DMS114 treated with DMSO at 0.1 percent for 48 hours (cell line): ENCODE data around the gene TBC1D32.
"Not testable (repeated sequence)": the region's sequence is repeated elsewhere in the genome, so short reads cannot be mapped to it uniquely, and the experiment has no call there.

Experiments
- DNase-seq: peaks from one replicate; lab custom pipeline; 2025; ENCODE audit not compliant: unreplicated experiment; lab: John Stamatoyannopoulos, UW

The TBC1D32 gene, protein sequence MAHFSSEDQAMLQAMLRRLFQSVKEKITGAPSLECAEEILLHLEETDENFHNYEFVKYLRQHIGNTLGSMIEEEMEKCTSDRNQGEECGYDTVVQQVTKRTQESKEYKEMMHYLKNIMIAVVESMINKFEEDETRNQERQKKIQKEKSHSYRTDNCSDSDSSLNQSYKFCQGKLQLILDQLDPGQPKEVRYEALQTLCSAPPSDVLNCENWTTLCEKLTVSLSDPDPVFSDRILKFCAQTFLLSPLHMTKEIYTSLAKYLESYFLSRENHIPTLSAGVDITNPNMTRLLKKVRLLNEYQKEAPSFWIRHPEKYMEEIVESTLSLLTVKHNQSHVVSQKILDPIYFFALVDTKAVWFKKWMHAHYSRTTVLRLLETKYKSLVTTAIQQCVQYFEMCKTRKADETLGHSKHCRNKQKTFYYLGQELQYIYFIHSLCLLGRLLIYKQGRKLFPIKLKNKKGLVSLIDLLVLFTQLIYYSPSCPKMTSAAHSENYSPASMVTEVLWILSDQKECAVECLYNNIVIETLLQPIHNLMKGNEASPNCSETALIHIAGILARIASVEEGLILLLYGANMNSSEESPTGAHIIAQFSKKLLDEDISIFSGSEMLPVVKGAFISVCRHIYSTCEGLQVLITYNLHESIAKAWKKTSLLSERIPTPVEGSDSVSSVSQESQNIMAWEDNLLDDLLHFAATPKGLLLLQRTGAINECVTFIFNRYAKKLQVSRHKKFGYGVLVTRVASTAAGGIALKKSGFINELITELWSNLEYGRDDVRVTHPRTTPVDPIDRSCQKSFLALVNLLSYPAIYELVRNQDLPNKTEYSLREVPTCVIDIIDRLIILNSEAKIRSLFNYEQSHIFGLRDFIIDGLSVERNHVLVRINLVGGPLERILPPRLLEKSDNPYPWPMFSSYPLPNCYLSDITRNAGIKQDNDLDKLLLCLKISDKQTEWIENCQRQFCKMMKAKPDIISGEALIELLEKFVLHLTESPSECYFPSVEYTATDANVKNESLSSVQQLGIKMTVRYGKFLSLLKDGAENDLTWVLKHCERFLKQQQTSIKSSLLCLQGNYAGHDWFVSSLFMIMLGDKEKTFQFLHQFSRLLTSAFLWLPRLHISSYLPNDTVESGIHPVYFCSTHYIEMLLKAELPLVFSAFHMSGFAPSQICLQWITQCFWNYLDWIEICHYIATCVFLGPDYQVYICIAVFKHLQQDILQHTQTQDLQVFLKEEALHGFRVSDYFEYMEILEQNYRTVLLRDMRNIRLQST

DNA sequence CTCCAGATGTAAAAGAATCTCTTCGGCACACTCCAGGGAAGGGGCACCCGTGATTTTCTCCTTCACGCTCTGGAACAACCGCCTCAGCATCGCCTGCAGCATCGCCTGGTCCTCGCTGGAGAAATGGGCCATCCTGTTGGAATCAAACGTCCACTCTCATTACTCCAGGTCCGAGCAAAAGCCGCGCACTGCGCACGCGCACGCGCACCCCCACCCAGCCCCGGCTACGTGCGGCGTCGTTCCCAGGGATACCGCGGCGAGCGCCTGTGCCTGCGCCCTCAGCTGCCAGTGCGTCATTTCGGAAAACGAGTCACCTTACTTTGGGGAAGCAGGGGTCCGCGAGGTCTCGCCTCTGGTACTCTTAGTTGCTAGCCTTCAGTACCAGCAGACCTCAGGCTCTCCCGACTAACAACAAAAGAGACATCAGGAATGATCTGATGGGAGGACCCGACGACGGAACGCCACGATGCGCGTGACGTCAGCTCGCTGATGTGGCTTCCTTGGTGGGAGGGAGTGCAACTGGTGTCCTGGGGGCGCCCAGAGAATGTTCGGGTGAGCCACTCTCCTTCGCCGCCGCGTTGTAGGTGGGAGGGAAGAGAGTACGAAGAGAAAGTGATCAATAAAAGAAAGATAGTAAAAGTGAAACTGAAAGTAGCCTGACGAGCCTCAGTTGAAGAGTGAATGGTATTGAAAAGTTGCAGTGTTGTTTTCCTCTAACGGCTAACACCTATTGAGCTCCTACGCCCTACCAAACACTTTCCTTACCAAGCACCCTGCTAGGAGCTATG, at the start of gene TBC1D32:
Gene TBC1D32, minus strand, starts transcription at position 182 of the 788 bp plus-strand sequence. Its CDS starts 50 bp downstream, at position 132.
- DNase-seq, result peak; percentile 90

DNA sequence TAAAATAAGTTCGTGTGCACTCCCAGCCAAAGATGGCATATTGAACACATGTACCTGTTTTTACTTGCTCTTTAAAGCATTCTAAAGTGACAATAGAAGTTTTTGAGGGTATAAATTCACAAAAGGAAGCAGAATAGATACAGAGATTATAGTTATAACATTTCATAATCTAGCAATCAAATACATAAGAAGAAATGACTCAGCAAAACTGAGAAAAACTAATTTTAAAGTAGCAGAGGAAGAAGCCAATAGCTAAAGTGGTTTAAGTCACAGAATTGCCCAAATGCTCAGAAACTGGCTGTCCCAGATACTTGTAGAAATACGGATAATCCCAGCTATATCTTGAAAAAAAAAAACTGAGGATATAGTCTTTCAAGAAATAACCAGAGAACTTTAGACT, 49.2 kb upstream of the TBC1D32 start:
- no peak for DNase-seq

DNA sequence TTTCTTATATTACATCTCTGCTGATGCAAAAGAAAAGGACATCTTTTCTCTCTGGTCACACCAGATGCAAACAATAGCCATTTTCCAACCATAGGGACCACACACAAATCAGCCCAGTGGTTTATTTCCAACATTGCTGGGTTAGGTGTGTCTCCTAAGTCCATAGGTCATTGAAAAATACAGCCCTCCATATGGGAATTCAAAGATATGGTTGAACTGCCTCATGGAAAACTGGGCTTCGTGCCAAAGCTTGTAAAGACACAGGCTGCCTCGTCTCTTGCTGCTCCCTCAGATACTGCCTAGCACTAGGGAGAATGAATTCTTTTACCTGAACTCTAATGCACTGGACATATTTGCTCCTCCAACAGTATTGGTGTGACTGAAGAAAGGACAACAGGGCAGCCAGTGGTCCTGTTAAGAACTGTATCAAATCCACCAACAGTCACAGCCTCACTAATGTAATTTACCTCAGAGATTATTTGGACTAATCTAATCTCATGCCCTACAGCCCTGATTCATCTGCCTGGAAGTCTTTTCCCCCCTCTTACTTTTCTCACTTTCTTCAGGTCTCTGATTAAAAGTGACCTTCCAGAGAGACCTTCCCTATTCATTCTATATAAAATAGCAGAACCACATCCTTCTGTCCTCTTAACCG, 48.3 kb upstream of the TBC1D32 start:
- DNase-seq, result no peak

DNA sequence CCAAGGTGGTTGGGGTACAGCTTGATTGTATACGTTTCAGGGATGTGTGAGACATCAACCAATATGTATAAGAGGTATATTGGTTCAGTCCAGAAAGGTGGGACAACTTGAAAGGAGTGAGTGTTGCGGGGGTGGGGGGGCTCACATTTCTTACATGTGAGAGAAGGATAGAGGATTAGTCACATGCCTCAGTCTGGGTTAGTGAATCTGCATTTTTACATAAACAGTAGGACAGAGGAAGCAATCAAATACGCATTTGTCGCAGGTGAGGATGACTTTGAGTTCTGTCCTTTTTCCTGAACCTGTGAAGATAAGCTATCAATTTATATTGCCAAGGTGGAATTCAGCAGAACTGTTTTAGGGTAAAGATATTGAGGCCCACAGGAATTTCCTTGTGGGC, 42.1 kb upstream of the TBC1D32 start:
- no peak for DNase-seq

DNA sequence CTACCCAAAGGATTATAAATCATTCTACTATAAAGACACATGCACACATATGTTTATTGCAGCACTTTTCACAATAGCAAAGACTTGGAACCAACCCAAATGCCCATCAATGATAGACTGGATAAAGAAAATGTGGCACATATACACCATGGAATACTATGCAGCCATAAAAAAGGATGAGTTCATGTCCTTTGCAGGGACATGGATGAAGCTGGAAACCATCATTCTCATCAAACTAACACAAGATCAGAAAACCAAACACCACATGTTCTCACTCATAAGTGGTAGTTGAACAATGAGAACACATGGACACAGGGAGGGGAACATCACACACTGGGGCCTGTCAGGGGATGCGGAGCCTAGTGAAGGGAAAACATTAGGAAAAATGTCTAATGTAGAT, 39.9 kb upstream of the TBC1D32 start:
- DNase-seq, result not testable (repeated sequence)

DNA sequence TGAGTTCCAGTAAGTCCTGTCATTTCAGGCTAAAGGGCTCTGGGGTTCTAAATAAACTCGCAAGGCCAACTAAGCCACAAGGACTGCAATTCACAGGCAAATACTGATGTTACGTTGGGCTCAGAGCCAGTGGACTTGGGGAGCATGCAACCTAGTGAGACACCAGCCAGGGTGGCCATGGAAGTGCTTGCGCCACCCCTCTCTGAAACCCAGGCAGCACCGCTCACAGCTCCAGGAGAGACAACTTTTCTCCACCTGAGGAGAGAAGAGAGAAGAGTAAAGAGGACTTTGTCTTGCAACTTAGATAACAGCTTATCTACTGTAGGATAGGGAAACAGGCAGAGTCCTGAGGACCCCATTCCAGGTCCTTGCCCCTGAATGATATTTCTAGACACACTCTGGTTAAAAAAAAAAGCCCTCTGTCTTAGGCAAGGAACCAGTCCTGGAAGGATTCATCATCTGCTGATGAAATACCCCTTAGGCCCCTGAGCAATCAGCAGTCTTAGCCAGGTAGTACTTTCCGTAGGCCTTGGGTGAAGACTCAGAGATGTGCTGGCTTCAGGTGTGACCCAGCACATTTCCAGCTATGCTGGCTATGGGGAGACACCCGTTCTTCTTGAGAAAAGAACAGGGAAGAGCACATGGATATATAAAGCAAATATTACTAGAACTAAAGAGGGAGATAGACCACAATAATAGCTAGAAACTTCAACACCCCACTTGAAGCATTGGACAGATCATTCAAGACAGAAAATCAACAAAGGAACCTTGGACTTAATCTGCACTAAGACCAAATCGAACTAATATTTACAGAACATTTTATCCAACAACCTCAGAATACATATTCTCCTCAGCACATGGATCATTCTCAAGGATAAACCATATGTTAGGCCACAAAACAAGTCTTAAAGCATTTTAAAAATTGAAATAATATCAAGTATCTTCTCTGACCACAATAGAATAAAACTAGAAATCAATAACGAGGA, 31.5 kb upstream of the TBC1D32 start:
- no peak for DNase-seq

DNA sequence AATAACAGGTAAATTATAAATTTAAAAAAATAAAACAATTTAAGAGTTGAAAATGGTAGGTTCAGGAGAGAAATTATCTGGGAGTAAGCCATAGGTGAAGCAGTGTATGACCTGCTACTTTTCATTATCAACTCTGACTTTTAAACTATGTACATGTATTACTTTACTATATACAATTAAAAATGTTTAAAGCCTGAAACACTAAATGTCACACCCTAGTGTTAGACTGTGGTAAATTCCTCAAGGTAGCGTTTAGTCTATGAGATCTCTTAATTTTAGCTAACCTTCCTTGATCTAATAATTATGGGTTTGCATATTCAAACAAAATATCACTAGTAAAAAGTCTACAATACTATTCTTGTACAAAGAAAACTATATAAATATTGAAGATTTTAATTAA, 22.3 kb upstream of the TBC1D32 start:
- no peak for DNase-seq

DNA sequence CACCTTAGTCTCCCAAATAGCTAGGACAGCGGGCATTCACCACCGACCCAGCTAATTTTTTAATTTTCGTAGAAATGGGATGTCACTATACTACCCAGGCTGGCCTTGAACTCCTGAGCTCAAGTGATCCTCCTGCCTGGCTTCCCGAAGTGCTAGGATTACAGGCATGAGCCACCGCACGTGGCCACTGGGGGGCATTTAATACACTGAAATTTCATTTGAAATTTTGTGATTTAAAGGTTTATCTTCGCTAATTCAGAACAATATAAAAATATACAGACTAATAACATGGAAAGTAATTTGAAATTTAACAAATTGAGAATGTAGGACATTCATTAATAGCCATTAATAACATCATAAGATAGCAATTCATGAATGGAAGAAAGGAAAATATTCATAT, 20.5 kb upstream of the TBC1D32 start:
- no peak for DNase-seq

DNA sequence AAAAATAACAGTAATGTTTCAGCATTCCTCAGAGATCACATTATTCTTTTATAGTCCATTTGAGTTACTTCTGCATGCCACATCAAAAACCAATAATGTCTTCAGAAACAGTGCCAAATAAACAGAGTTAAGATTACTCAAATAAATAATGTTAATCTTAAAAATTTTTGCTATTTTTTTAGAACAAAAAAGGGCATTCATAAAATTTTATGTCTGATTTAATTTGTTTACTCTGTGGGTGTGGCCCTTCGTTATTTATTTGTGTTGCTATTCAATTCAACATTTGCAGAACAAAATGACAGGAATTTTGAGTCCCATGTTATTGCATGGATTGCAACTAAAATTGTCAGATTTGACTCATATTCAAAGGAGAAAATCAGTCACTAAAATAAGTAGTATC, 18.7 kb upstream of the TBC1D32 start:
- no peak for DNase-seq

DNA sequence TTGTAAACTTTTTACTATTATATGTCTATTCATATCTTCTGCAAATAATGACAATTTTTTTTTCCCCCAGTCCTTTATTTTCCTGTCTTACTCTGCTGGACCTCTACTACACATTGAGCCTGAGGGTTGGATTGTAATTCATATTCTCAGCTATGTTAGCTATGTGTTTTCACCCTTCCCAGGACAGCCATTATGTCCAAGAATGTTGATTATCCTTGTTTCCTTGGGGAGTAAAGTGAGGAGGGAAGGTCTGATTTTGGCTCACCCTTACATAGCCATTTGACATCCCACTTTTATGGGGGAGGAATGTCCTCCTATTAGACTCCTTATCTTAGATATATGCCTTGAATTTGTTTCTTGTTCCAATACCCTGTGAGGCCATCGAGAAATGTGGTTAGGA, 17.6 kb upstream of the TBC1D32 start:
- DNase-seq, result no peak

DNA sequence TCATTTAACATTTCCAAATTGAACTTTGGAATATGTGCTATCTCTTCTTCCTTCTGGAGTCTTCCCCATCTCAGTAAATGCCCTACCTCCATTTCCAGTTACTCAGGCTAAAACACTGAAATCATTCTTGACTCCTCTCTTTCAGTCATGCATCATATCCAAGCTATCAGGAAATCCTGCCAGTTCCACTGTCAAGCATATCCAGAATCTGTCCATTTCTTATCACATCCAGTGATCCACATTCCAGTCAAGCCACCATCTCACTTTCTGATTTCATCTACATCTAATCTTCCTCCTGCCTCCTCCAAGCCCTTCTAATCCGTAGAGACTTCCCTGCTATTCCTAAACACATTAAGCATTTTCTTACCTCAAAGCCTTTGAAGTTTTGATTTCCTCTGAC, 15.3 kb upstream of the TBC1D32 start:
- DNase-seq, result no peak

DNA sequence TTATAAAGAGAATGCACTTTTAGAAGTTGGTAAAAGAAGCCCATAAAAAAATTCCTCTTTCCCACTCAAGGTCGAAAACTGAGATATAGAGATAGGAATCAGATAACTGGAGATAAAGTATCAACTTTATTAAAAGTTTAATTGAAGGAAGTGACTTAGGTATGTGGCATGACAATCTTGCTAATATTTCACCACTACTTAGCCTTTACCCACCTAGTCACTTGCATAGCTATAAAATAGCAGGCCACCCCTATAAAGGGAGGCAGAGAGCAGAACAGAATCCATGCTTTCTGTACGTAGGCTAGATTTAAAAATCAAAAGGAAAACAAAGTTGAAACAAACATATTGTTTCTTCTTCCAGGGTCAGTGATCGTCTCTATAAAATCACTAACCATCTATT, 13.2 kb upstream of the TBC1D32 start:
- no peak for DNase-seq

DNA sequence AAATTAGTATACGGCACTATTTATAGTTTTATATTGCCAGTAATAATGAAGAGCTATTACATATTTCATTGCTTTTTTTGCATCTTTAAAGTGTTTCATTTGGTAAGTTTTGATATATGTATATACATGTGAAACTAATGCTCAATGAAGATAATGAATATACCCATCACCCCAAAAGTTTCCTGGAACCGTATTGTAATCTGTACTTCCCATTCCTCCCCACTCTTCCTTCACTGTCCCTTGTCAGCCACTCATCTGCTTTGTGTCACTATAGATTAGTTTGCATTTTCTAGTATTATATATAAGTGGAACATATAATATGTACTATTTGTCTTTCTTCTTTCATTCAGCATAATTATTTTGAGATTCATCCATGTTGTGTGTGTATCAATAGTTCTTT, 10.3 kb upstream of the TBC1D32 start:
- no peak for DNase-seq

DNA sequence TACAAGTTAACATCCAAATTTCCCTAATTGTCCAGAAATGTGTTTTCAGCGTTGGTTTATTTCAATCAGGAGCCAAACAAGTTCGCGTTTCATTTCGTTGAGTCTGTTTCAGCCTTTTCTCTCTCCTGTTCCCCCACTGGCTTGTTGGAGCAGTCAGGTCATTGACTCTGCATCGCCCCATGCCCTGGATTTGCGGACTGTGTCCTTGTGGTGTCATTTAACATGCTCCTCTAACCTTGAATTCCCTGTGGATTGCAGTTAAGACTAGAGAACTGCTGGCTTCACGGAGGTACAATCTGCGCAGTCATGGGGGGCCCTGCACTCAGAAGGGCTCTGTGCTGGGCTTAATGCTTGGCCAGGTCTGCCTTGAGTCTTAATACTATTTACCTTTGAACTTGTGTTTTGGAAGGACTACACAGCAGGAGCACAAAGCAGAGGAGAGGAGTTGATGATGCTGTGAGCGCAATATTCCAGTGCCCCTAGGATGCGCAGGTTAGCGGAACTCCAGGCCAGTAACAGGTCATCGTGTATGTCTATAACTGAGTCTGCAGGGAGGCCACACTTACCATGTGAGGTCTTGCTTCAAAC, 5.5 kb upstream of the TBC1D32 start:
- no peak for DNase-seq

DNA sequence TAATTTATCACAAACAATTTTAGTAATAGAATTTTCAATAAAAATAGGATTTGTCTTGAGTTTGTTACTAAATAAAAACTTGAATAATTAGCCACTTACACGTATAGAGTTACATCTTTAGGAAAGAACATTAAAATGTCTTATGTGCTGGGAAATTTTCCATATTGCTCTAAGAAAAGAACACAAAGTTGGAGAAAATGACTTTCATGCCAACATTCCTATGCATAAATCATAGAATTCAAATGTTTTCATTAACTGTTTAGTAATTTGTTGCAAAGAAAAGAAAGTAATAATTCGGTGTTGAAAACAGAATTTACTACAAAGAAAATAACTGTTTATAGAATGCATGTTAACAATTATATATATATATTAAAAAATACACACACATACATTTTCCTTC, 4.7 kb upstream of the TBC1D32 start:
- no peak for DNase-seq

DNA sequence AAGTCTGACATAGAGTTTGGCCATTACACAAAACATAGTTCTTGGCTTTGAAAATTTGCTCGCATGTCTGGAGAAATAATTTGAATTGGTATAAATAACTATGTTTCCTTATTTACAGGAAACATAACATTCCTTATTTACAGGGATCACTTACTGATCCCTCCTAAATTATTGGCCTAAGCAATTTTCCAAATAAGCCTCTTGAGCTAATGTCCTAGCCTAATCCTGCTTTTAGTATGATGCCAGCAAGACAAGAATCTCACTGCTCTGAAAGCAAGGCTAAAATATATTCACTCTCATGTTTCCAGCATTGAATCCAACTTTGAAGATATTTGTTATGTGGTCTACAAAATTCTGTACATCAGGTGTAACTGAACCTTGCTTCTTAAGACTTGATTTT, 4.1 kb upstream of the TBC1D32 start:
- no peak for DNase-seq

DNA sequence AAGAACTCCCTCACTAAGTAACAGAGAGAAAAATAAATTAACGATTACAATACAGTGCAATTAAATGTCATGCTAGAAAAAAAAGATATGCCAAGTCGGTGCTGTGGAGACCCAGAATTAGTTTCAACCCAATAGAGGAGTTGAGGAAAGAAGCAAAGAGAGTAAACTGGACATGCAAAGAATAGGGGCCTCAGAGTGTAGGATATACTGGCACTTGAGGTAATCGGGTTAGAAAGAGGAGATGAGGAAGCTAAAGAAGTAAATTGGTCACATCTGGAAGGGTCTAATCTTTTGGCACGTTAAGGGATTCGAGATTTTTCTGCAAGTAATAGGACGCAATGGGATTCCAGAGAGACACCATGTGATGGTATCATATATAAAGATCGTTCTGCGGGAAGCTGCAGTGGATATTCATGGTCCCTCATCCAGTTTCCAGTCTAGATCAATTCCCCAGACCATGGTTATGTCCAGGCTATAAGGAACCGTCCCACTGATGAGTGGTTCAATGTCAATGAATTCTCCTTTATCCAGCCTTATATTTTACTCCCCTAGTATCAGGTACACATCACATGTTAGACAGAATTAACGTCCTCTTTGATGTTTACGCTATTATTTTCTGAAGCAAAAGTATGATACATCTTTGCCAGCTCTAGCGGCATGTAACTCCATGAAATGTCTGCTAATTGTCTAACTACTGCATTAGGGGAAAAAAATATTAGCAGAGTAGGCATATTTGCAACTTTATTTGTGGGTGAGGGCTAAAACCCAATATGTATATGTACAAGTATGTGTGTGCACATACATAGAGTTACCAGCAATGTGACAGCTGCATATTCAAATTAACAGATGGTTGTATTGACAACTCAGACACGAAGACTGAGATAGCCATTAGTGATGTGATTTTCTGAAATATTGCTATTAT, 1.1 kb upstream of the TBC1D32 start:
- peak; percentile 62 for DNase-seq
